ENCODE results near the gene COX7B2. TPM values are rescaled to one million over a fixed set of nuclear protein-coding genes. Genes with fewer than 3 reads are reported as not detected.

Gene COX7B2
- polyA plus RNA-seq, 1 experiment, result not detected

GRCh38 chr4:46946919-46947536 lies 38.0 kb upstream of the COX7B2 start:
- H3K27ac ChIP-seq (ENCODE audit: low read depth, low read length), result no peak overlapping the region
- ChIA-PET CTCF (interaction anchor here (1.6 kb wide), 1 partner anchor 10 kb away, joined by 7 read pairs; no protein-coding TSS in a partner anchor), POLR2A (no interaction called here)
- no peaks in the 10 kb centered on the region for H3K27me3 ChIP-seq (ENCODE audit: control insufficient read depth, insufficient read depth, low read length)
- no peaks in the 10 kb centered on the region for H3K9me3 ChIP-seq (ENCODE audit: control insufficient read depth, insufficient read depth, low read length)
- TF ChIP-seq CTCF (IDR thresholded peaks at IDR 0.05; ENCODE audit: low read depth, low read length), result no peak
- no peak for DNase-seq (ENCODE audit: low read depth, low spot score)
- H3K4me3 ChIP-seq (ENCODE audit: low read depth, low read length), result no peak overlapping the region

GRCh38 chr4:46945062-46945461 lies 36.0 kb upstream of the COX7B2 start:
- no peak for TF ChIP-seq CTCF (IDR thresholded peaks at IDR 0.05; ENCODE audit: low read depth, low read length)
- CTCF ChIA-PET, result interaction anchor here (1.2 to 1.8 kb wide), 2 partner anchors 13 to 178 kb away, joined by 5 to 8 read pairs; no protein-coding TSS in a partner anchor
- Histone ChIP-seq H3K27me3 (ENCODE audit: control insufficient read depth, insufficient read depth, low read length) (no peaks in the 10 kb centered on the region), H3K9me3 (ENCODE audit: control insufficient read depth, insufficient read depth, low read length) (no peaks in the 10 kb centered on the region), H3K4me3 (ENCODE audit: low read depth, low read length) (no peak overlapping the region), H3K27ac (ENCODE audit: low read depth, low read length) (no peak overlapping the region)
- DNase-seq (ENCODE audit: low read depth, low spot score), result no peak
- POLR2A ChIA-PET, result no interaction called here

GRCh38 chr4:46944345-46944744 lies 35.3 kb upstream of the COX7B2 start:
- DNase-seq (ENCODE audit: low read depth, low spot score), result no peak
- POLR2A ChIA-PET, result no interaction called here
- TF ChIP-seq CTCF (IDR thresholded peaks at IDR 0.05; ENCODE audit: low read depth, low read length), result no peak
- Histone ChIP-seq H3K27me3 (ENCODE audit: control insufficient read depth, insufficient read depth, low read length) (no peaks in the 10 kb centered on the region), H3K9me3 (ENCODE audit: control insufficient read depth, insufficient read depth, low read length) (no peaks in the 10 kb centered on the region), H3K27ac (ENCODE audit: low read depth, low read length) (no peak overlapping the region), H3K4me3 (ENCODE audit: low read depth, low read length) (no peak overlapping the region)
- CTCF ChIA-PET, result interaction anchor here (1.8 kb wide), 1 partner anchor 179 kb away, joined by 8 read pairs; no protein-coding TSS in a partner anchor

- ChIA-PET POLR2A (no interaction called here), CTCF (interaction anchor here (0.6 to 3.2 kb wide), 13 partner anchors 9 to 447 kb away, joined by 3 to 25 read pairs (median 3); no protein-coding TSS in a partner anchor)
- TF ChIP-seq CTCF (IDR thresholded peaks at IDR 0.05; ENCODE audit: low read depth, low read length), result peak; percentile 43
- no peaks in the 10 kb centered on the region for H3K27me3 ChIP-seq (ENCODE audit: control insufficient read depth, insufficient read depth, low read length)
- no peaks in the 10 kb centered on the region for H3K9me3 ChIP-seq (ENCODE audit: control insufficient read depth, insufficient read depth, low read length)
- H3K27ac ChIP-seq (ENCODE audit: low read depth, low read length), result no peak overlapping the region
- H3K4me3 ChIP-seq (ENCODE audit: low read depth, low read length), result no peak overlapping the region
- DNase-seq (ENCODE audit: low read depth, low spot score), result no peak
Observed at GRCh38 chr4:46937493-46937892, 28.4 kb upstream of the COX7B2 start.

- ChIA-PET CTCF (interaction anchor here (1.2 to 5.0 kb wide), 5 partner anchors 16 to 448 kb away, joined by 4 to 52 read pairs (median 34); no protein-coding TSS in a partner anchor), POLR2A (no interaction called here)
- Histone ChIP-seq H3K4me3 (ENCODE audit: low read depth, low read length) (no peak overlapping the region), H3K27ac (ENCODE audit: low read depth, low read length) (no peak overlapping the region), H3K27me3 (ENCODE audit: control insufficient read depth, insufficient read depth, low read length) (no peaks in the 10 kb centered on the region), H3K9me3 (ENCODE audit: control insufficient read depth, insufficient read depth, low read length) (no peaks in the 10 kb centered on the region)
- TF ChIP-seq CTCF (IDR thresholded peaks at IDR 0.05; ENCODE audit: low read depth, low read length), result no peak
- no peak for DNase-seq (ENCODE audit: low read depth, low spot score)
Observed at GRCh38 chr4:46934726-46935125, 25.7 kb upstream of the COX7B2 start.
